H9 (cell line): ENCODE data around the gene SLC16A6. TPM values are rescaled to one million over a fixed set of nuclear protein-coding genes. Genes with fewer than 3 reads are reported as not detected.
A peak's percentile ranks its signal among the peaks of the same experiment; 100 is the strongest.

Experiments
- DNase-seq: peaks from one replicate; pipeline ENCODE4 v3.0.0-alpha.2; 2017
- H2AFZ ChIP-seq: one replicate; pipeline ENCODE4 v1.6.1; 2013; ENCODE audit warnings: mild to moderate bottlenecking, low read length, control low read depth, moderate library complexity
- H2AK5ac ChIP-seq: 2 replicates; pipeline ENCODE4 v1.6.1; 2013; ENCODE audit warnings: low read length, control low read depth, mixed read lengths; ENCODE audit not compliant: insufficient read length
- H2BK120ac ChIP-seq: one replicate; pipeline ENCODE4 v1.6.1; 2013; ENCODE audit warnings: low read depth, mild to moderate bottlenecking, low read length, control low read depth, inconsistent platforms; ENCODE audit not compliant: poor library complexity, severe bottlenecking
- H2BK12ac ChIP-seq: 2 replicates; pipeline ENCODE4 v1.6.1; 2013; ENCODE audit warnings: low read length, control low read depth, mixed read lengths, low read depth; ENCODE audit not compliant: insufficient read length
- H2BK15ac ChIP-seq: 2 replicates; pipeline ENCODE4 v1.6.1; 2013; ENCODE audit warnings: low read depth, low read length, control low read depth
- H2BK20ac ChIP-seq: one replicate; pipeline ENCODE4 v1.6.1; 2013; ENCODE audit warnings: low read depth, mild to moderate bottlenecking, low read length, control low read depth, inconsistent platforms; ENCODE audit not compliant: poor library complexity, severe bottlenecking
- H2BK5ac ChIP-seq: 2 replicates; pipeline ENCODE4 v1.6.1; 2013; ENCODE audit warnings: low read length, control low read depth, mixed read lengths; ENCODE audit not compliant: insufficient read length
- H3K14ac ChIP-seq: 2 replicates; pipeline ENCODE4 v1.6.1; 2013; ENCODE audit warnings: low read length, control low read depth; ENCODE audit not compliant: insufficient read depth
- H3K18ac ChIP-seq: 2 replicates; pipeline ENCODE4 v1.6.1; 2013; ENCODE audit warnings: low read depth, mild to moderate bottlenecking, mixed read lengths, low read length, control low read depth; ENCODE audit not compliant: insufficient read length
- H3K23ac ChIP-seq: 2 replicates; pipeline ENCODE4 v1.6.1; 2013; ENCODE audit warnings: low read length, control low read depth, mixed read lengths, low read depth; ENCODE audit not compliant: insufficient read length
- H3K23me2 ChIP-seq: 2 replicates; pipeline ENCODE4 v1.6.1; 2013; ENCODE audit warnings: low read depth, mild to moderate bottlenecking, mixed read lengths, low read length, control low read depth; ENCODE audit not compliant: insufficient read length, poor library complexity, severe bottlenecking
- H3K27ac ChIP-seq: 2 replicates; pipeline ENCODE4 v1.5.1; 2013; ENCODE audit warnings: low read length, control low read depth, mixed read lengths, low read depth; ENCODE audit not compliant: insufficient read length
- H3K27me3 ChIP-seq: 2 replicates; pipeline ENCODE4 v1.6.1; 2013; ENCODE audit warnings: low read length, control low read depth, inconsistent platforms; ENCODE audit not compliant: insufficient read depth
- H3K4ac ChIP-seq: 2 replicates; pipeline ENCODE4 v1.6.1; 2013; ENCODE audit warnings: low read depth, mild to moderate bottlenecking, control low read depth, inconsistent platforms, low read length, moderate library complexity
- H3K4me1 ChIP-seq: 2 replicates; pipeline ENCODE4 v1.6.1; 2013; ENCODE audit warnings: low read length, control low read depth, inconsistent platforms; ENCODE audit not compliant: insufficient read depth
- H3K4me2 ChIP-seq: 2 replicates; pipeline ENCODE4 v1.6.1; 2013; ENCODE audit warnings: low read length, control low read depth, mixed read lengths; ENCODE audit not compliant: insufficient read length, insufficient read depth
- H3K56ac ChIP-seq: 2 replicates; pipeline ENCODE4 v1.6.1; 2013; ENCODE audit warnings: low read depth, mild to moderate bottlenecking, mixed read lengths, low read length, control low read depth; ENCODE audit not compliant: insufficient read length
- H3K79me1 ChIP-seq: 2 replicates; pipeline ENCODE4 v1.6.1; 2013; ENCODE audit warnings: low read depth, mild to moderate bottlenecking, moderate library complexity, low read length, control low read depth, inconsistent platforms; ENCODE audit not compliant: insufficient read depth, poor library complexity, severe bottlenecking
- H3K79me2 ChIP-seq: 2 replicates; pipeline ENCODE4 v1.6.1; 2013; ENCODE audit warnings: low read length, control low read depth, inconsistent platforms; ENCODE audit not compliant: insufficient read depth
- H3K9ac ChIP-seq: 2 replicates; pipeline ENCODE4 v1.6.1; 2013; ENCODE audit warnings: low read length, control low read depth, mixed read lengths; ENCODE audit not compliant: insufficient read length; ENCODE audit errors: extremely low read depth
- H3K9me3 ChIP-seq: one replicate; pipeline ENCODE4 v1.6.1; 2013; ENCODE audit warnings: low read depth, low read length, inconsistent platforms; ENCODE audit not compliant: control insufficient read depth
- H3T11ph ChIP-seq: one replicate; pipeline ENCODE4 v1.6.1; 2013; ENCODE audit warnings: mild to moderate bottlenecking, low read length, control low read depth, inconsistent platforms
- H4K20me1 ChIP-seq: one replicate; pipeline ENCODE4 v1.6.1; 2013; ENCODE audit not compliant: control insufficient read depth, insufficient read length, insufficient read depth
- H4K5ac ChIP-seq: 2 replicates; pipeline ENCODE4 v1.6.1; 2013; ENCODE audit warnings: low read depth, mild to moderate bottlenecking, mixed read lengths, low read length, control low read depth; ENCODE audit not compliant: insufficient read length
- H4K8ac ChIP-seq: replicated peaks from 2 replicates; pipeline ENCODE4 v1.6.1; 2013; ENCODE audit warnings: low read length, control low read depth, mixed read lengths, low read depth; ENCODE audit not compliant: insufficient read length
- H4K91ac ChIP-seq: 2 replicates; pipeline ENCODE4 v1.6.1; 2013; ENCODE audit warnings: low read depth, mild to moderate bottlenecking, moderate library complexity, mixed read lengths, low read length, control low read depth; ENCODE audit not compliant: insufficient read length
- H3K27ac Mint-ChIP-seq, 3 experiments: 2 replicates in 2 of 3; 3 replicates in 1 of 3; pipeline ENCODE4 v1.8.0; 2020 to 2021; ENCODE audit warnings: mixed read lengths in 3 of 3, mild to moderate bottlenecking in 1 of 3, moderate library complexity in 1 of 3
- H3K27me3 Mint-ChIP-seq: 2 replicates; pipeline ENCODE4 v1.8.0; 2021; ENCODE audit warnings: low read depth, mild to moderate bottlenecking, moderate library complexity, mixed read lengths
- H3K36me3 Mint-ChIP-seq, 3 experiments: 2 replicates in 2 of 3; 3 replicates in 1 of 3; pipeline ENCODE4 v1.8.0; 2020 to 2021; ENCODE audit warnings: low read depth in 3 of 3, mixed read lengths in 3 of 3; ENCODE audit not compliant: insufficient read depth in 1 of 3
- H3K4me1 Mint-ChIP-seq, 2 experiments: 2 replicates each; pipeline ENCODE4 v1.8.0; 2020; ENCODE audit warnings: mixed read lengths in 2 of 2
- H3K4me3 Mint-ChIP-seq, 2 experiments: 2 replicates in 1 of 2; 3 replicates in 1 of 2; pipeline ENCODE4 v1.8.0; 2020 to 2021; ENCODE audit warnings: mild to moderate bottlenecking in 2 of 2, mixed read lengths in 2 of 2, moderate library complexity in 1 of 2
- H3K9me3 Mint-ChIP-seq, 2 experiments: 2 replicates in 1 of 2; 3 replicates in 1 of 2; pipeline ENCODE4 v1.8.0; 2020; ENCODE audit warnings: mild to moderate bottlenecking in 2 of 2, mixed read lengths in 2 of 2, moderate library complexity in 1 of 2
- CTCF ChIP-seq: fragments of 200-600 bp; sonication (generic); conservative IDR thresholded peaks from 3 replicates; pipeline ENCODE4 v1.8.0; 2021; ENCODE audit warnings: antibody characterized with exemption, mild to moderate bottlenecking
- WGBS: extraction: QIAGEN DNeasy Blood & Tissue Kit; methylation state at CpG from one replicate; pipeline ENCODE4 v1.1.7; 2013; ENCODE audit warnings: missing lambda C conversion rate, low lambda C conversion rate, mixed read lengths; ENCODE audit not compliant: insufficient read length; ENCODE audit errors: extremely low coverage; 5-methylcytosine and 5-hydroxymethylcytosine counted together
- total RNA-seq: library from RNA; stranded (reverse); gene quantifications from 2 replicates; pipeline ENCODE4 v1.2.1, GENCODE V29; 2021

The SLC16A6 gene
- total RNA-seq, 1 experiment from 2014 or later = 0.33 TPM

GRCh38 chr17:68249354-68249765, 41.6 kb downstream of the SLC16A6 start:
- DNase-seq = no peak
- no peak for TF ChIP-seq CTCF
- no peaks in the 10 kb centered on the region for H3K4me1 ChIP-seq
- H2BK12ac ChIP-seq = no peak overlapping the region
- no CpG with 5 or more reads among the region's 7 CpGs for WGBS
- H4K5ac ChIP-seq = no peak overlapping the region
- peaks cover 13 to 14% of the 10 kb centered on the region in 2 experiments for H3K4me1 Mint-ChIP-seq
- no peaks in the 10 kb centered on the region for H3K9me3 ChIP-seq
- no peak overlapping the region for H3T11ph ChIP-seq
- H2AK5ac ChIP-seq = no peak overlapping the region
- H3K4ac ChIP-seq = no peak overlapping the region
- no peaks in the 10 kb centered on the region for H3K27me3 ChIP-seq
- no peak overlapping the region for H2AFZ ChIP-seq
- H3K4me3 Mint-ChIP-seq = peak overlapping the region; percentile 94 to 95; a peak in 3 of 5 replicates
- H3K79me2 ChIP-seq = no peaks in the 10 kb centered on the region
- H2BK20ac ChIP-seq = no peak overlapping the region
- no peaks in the 10 kb centered on the region for H3K9me3 Mint-ChIP-seq
- H2BK120ac ChIP-seq = no peak overlapping the region
- H3K23me2 ChIP-seq = no peaks in the 10 kb centered on the region
- H4K8ac ChIP-seq = no peak overlapping the region
- no peaks in the 10 kb centered on the region for H3K79me1 ChIP-seq
- H4K91ac ChIP-seq = no peak overlapping the region
- H3K36me3 Mint-ChIP-seq = peaks cover 7 to 34% (median 31%) of the 10 kb centered on the region in 3 experiments; a peak in 6 of 7 replicates
- H3K18ac ChIP-seq = no peak overlapping the region
- no peak overlapping the region for H3K23ac ChIP-seq
- H3K27me3 Mint-ChIP-seq = no peaks in the 10 kb centered on the region; the same call in 1 of the 2 replicates
- H4K20me1 ChIP-seq = peaks cover 3% of the 10 kb centered on the region
- H3K14ac ChIP-seq = no peak overlapping the region
- H3K27ac ChIP-seq = no peak overlapping the region
- no peak overlapping the region for H3K9ac ChIP-seq
- H2BK5ac ChIP-seq = no peak overlapping the region
- H3K27ac Mint-ChIP-seq = no peak overlapping the region
- H3K4me2 ChIP-seq = no peak overlapping the region
- H2BK15ac ChIP-seq = no peak overlapping the region
- no peak overlapping the region for H3K56ac ChIP-seq
